DND-41 (cell line): ENCODE data around the gene AKR7A2.

Source experiments
- CTCF ChIP-seq: IDR thresholded peaks from 2 replicates; pipeline ENCODE4 v1.5.1; 2012; ENCODE audit warnings: borderline replicate concordance, low read length, moderate library complexity, mild to moderate bottlenecking; ENCODE audit not compliant: poor library complexity, severe bottlenecking; ENCODE audit errors: extremely low read depth
- EZH2 ChIP-seq: IDR thresholded peaks from 3 replicates; pipeline ENCODE4 v1.6.1; 2012; ENCODE audit warnings: borderline replicate concordance, low read depth, mild to moderate bottlenecking, moderate library complexity, low read length, inconsistent platforms; ENCODE audit not compliant: severe bottlenecking

DNA sequence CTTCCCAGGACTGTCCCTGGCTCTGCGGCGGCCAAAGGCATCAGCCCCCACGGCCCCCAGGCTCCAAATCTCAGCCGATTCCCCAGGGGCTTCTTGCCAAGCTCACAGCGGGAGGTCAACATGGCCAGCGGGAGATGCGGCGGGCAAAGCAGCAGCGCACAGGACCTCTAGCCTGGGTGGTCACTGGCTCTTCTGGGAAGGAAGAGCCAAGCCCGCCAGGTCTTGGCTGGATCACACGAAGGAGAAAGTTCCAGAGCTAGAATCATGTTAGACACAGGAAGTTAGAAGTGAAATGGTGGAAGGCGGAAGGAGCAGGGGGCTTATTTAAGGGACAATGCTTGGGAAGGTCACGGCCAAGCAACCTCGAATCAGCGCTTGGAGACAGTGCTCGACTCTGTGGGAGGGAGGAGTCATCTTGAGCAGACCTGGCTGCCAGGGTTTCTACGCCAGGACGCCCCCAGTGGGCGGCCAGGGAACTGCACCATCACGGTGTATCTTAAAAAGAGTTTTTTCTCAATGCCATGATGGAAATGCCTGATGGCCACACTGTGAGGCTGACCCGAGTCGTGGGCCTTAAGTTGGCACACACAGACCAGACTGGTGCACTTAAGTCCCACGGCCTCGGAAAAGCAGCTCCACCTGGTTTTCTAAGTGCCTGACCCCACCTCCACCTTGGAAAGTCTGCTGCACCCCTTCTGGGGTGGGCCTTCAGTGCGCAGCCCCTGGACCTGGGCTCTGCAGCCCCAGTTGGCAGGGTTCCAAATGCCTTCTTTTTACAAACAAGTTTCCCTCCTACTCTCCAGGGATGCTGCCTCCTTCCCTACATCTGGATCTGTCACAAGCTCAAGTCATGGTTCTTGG is 29.5 kb upstream of the AKR7A2 start:
- TF ChIP-seq CTCF (peak; percentile 91), EZH2 (no peak)
